ENCODE measurements around the gene NTN3.

GRCh38 chr16:2462031-2462866 lies 8.8 kb upstream of the NTN3 start:
- TF ChIP-seq CTCF (IDR thresholded peaks at IDR 0.05) = no peak
- no peak for TF ChIP-seq POLR2A (IDR thresholded peaks at IDR 0.05)
